ENCODE results near the gene USP48. TPM values are rescaled to one million over a fixed set of nuclear protein-coding genes. Genes with fewer than 3 reads are reported as not detected.

USP48 gene
- total RNA-seq, 2 experiments from 2014 or later: 73.3 to 76.0 TPM

DNA sequence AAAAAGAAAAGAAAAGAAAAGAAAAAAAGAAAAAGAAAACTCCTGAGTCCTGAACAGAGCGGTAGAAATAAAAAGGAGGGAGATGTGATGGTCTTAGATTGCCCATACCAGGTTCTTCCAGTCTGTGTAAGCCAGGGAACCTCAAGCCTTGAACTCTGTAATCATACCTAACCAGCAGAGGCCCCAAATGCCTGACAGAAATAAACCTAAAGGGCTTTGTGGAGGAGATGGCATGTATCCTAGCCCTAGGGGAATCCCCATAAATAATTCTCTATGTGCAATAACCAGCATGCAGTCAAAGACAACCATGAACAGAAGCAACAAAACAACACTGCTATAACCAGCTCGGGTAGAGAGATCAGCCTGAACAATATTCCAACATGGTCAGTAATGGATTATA lies 40.4 kb downstream of the USP48 start:
- Histone ChIP-seq H3K4me1 (ENCODE audit: insufficient read depth, low read length) (no peaks in the 10 kb centered on the region), H3K36me3 (ENCODE audit: insufficient read depth, low read length) (peaks cover 36% of the 10 kb centered on the region), H3K27me3 (ENCODE audit: control insufficient read depth in 1 of 2, insufficient read depth in 2 of 2, low read length in 2 of 2) (no peaks in the 10 kb centered on the region), H3K27ac (ENCODE audit: low read depth in 1 of 2, low read length in 2 of 2) (no peak overlapping the region), H3K4me3 (ENCODE audit: low read length) (no peak overlapping the region), H3K9me3 (ENCODE audit: control insufficient read depth in 1 of 2, insufficient read depth in 1 of 2, low read length in 2 of 2) (no peaks in the 10 kb centered on the region)
- ChIA-PET CTCF (no interaction called here), POLR2A (interaction anchor here (0.5 kb wide), 1 partner anchor 23 kb away, joined by 3 read pairs; no protein-coding TSS in a partner anchor)
- Mint-ChIP-seq H3K9me3 (no peaks in the 10 kb centered on the region), H3K4me1 (ENCODE audit: low read depth) (peaks cover 11% of the 10 kb centered on the region), H3K27ac (peak overlapping the region; percentile 20), H3K4me3 (no peak overlapping the region), H3K27me3 (no peaks in the 10 kb centered on the region), H3K36me3 (ENCODE audit: low read depth) (peaks cover 70% of the 10 kb centered on the region)
- DNase-seq: no peak
- intact Hi-C loops (cut with DNase I, micrococcal nuclease): no loop called here
- no peak for ATAC-seq (ENCODE audit: poor library complexity)
- TF ChIP-seq CTCF (IDR thresholded peaks at IDR 0.05): no peak

DNA sequence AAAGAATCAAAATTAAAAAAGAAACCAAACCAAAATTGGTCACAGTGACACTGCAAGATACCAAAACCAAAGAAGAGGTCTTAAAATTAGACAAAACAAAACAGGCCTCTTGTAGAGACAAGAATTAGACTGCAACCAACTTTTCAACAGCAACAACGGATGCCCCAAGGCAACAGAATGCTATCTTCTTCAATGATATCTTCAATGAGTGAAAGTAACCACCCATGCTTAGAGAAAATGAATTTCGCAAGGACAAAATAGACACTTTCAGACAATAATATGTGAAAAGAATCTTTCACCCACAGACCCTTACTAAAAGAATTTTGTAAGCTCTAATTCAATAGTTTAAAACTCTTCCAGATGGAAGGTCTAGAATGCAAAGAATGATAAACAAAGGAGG lies 41.7 kb downstream of the USP48 start:
- DNase-seq (no peak), ATAC-seq (ENCODE audit: poor library complexity) (no peak)
- no peak overlapping the region for H3K4me3 Mint-ChIP-seq
- Histone ChIP-seq H3K4me1 (ENCODE audit: insufficient read depth, low read length) (no peaks in the 10 kb centered on the region), H3K36me3 (ENCODE audit: insufficient read depth, low read length) (peaks cover 38% of the 10 kb centered on the region), H3K4me3 (ENCODE audit: low read length) (no peak overlapping the region), H3K27me3 (ENCODE audit: control insufficient read depth in 1 of 2, insufficient read depth in 2 of 2, low read length in 2 of 2) (no peaks in the 10 kb centered on the region), H3K9me3 (ENCODE audit: control insufficient read depth in 1 of 2, insufficient read depth in 1 of 2, low read length in 2 of 2) (no peaks in the 10 kb centered on the region), H3K27ac (ENCODE audit: low read depth in 1 of 2, low read length in 2 of 2) (no peak overlapping the region)
- H3K27ac Mint-ChIP-seq: no peak overlapping the region
- no peaks in the 10 kb centered on the region for H3K9me3 Mint-ChIP-seq
- peaks cover 69% of the 10 kb centered on the region for H3K36me3 Mint-ChIP-seq (ENCODE audit: low read depth)
- intact Hi-C loops (cut with DNase I, micrococcal nuclease): no loop called here
- no peaks in the 10 kb centered on the region for H3K27me3 Mint-ChIP-seq
- no peak for TF ChIP-seq CTCF (IDR thresholded peaks at IDR 0.05)
- POLR2A ChIA-PET: no interaction called here
- H3K4me1 Mint-ChIP-seq (ENCODE audit: low read depth): peaks cover 11% of the 10 kb centered on the region
- CTCF ChIA-PET: no interaction called here

GRCh38 chr1:21736876-21737275 lies 46.1 kb downstream of the USP48 start:
- H3K4me3 ChIP-seq (ENCODE audit: low read length): no peak overlapping the region
- H3K36me3 ChIP-seq (ENCODE audit: insufficient read depth, low read length): peaks cover 57% of the 10 kb centered on the region
- Mint-ChIP-seq H3K27me3 (no peaks in the 10 kb centered on the region), H3K9me3 (no peaks in the 10 kb centered on the region), H3K4me1 (ENCODE audit: low read depth) (no peaks in the 10 kb centered on the region), H3K36me3 (ENCODE audit: low read depth) (peaks cover 71% of the 10 kb centered on the region), H3K27ac (no peak overlapping the region), H3K4me3 (no peak overlapping the region)
- intact Hi-C loops (cut with DNase I, micrococcal nuclease): no loop called here
- CTCF ChIA-PET: no interaction called here
- no peak for TF ChIP-seq CTCF (IDR thresholded peaks at IDR 0.05)
- H3K4me1 ChIP-seq (ENCODE audit: insufficient read depth, low read length): no peaks in the 10 kb centered on the region
- H3K27ac ChIP-seq (ENCODE audit: low read depth in 1 of 2, low read length in 2 of 2): no peak overlapping the region
- ATAC-seq (ENCODE audit: poor library complexity) (no peak), DNase-seq (no peak)
- no peaks in the 10 kb centered on the region for H3K9me3 ChIP-seq (ENCODE audit: control insufficient read depth in 1 of 2, insufficient read depth in 1 of 2, low read length in 2 of 2)
- POLR2A ChIA-PET: no interaction called here
- no peaks in the 10 kb centered on the region for H3K27me3 ChIP-seq (ENCODE audit: control insufficient read depth in 1 of 2, insufficient read depth in 2 of 2, low read length in 2 of 2)

Data from CD4-positive, alpha-beta T cell (primary cell).